Measurements from ENCODE around the gene CTNND2.

- TF ChIP-seq POLR2A (IDR thresholded peaks at IDR 0.05) (no peak), CTCF (IDR thresholded peaks at IDR 0.05 in 4 of 5, conservative IDR thresholded peaks at IDR 0.05 in 1 of 5) (no peak)
Measured at GRCh38 chr5:10933121-10933520, 971.1 kb downstream of the CTNND2 start.
